ENCODE data around the gene SPOCK1. TPM values are rescaled to one million over a fixed set of nuclear protein-coding genes. Genes with fewer than 3 reads are reported as not detected.

Gene SPOCK1
- total and polyA plus RNA-seq, 2 of the 4 experiments (the other 2 are of a cell fraction): 5.0 to 20.3 TPM

DNA sequence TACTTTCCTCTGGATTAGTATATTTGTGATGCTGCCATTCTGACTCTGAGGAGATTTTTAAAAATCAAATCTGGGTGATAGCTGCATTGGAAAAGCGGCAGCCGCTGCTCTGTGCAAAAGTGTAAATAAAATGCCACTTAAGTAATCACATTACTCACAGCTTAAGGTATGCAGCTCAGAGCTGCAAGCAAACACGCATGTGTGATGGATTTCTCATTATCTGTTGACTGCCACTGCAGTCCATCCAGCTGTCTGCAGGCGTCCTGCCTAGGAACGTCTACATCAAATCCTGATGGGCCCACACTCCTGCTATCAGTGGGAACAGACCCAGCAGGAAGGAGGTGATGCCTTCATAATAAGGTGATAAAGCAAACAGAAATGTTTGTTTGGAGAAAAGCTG lies 216.9 kb downstream of the SPOCK1 start:
- TF ChIP-seq CEBPB (IDR thresholded peaks at IDR 0.05; ENCODE audit: low read depth, low read length) (no peak), CHD1 (IDR thresholded peaks at IDR 0.05; ENCODE audit: low read depth, low read length) (no peak), MXI1 (IDR thresholded peaks at IDR 0.05; ENCODE audit: borderline replicate concordance, low read depth, low read length) (no peak), RAD21 (IDR thresholded peaks at IDR 0.05; ENCODE audit: low read length) (no peak), RCOR1 (IDR thresholded peaks at IDR 0.05; ENCODE audit: insufficient replicate concordance, low read length) (no peak), ELK1 (IDR thresholded peaks at IDR 0.05; ENCODE audit: borderline replicate concordance, low read depth, low read length) (no peak)
- no peak overlapping the region for H4K8ac ChIP-seq (ENCODE audit: low read depth in 2 of 2, low read length in 2 of 2)
- H3K9me1 ChIP-seq (ENCODE audit: insufficient read depth, low read length): no peaks in the 10 kb centered on the region
- H3K79me1 ChIP-seq (ENCODE audit: low read depth in 1 of 2, low read length in 2 of 2): no peaks in the 10 kb centered on the region
- H3K4me2 ChIP-seq (ENCODE audit: low read depth, low read length): no peak overlapping the region
- no peak overlapping the region for H3K14ac ChIP-seq (replicated peaks; ENCODE audit: low read depth, low read length)
- no peak overlapping the region for H4K91ac ChIP-seq (ENCODE audit: insufficient read depth, low read depth, low read length)
- dilution Hi-C loops (cut with HindIII; ENCODE audit: low sequenced_read_pairs, unreplicated experiment) (no loop called here), in situ Hi-C loops (cut with MboI; ENCODE audit: low sequenced_read_pairs) (no loop called here), intact Hi-C loops (cut with micrococcal nuclease) (no loop called here)
- no peak overlapping the region for H3K4ac ChIP-seq (ENCODE audit: low read depth, low read length)
- no peak overlapping the region for H2AFZ ChIP-seq (replicated peaks; ENCODE audit: low read length, poor library complexity)
- peak; percentile 76 for ATAC-seq (ENCODE audit: low read depth)
- H3K27me3 ChIP-seq (ENCODE audit: control insufficient read depth, insufficient read depth, low read length): no peaks in the 10 kb centered on the region
- H3K36me3 ChIP-seq (ENCODE audit: control insufficient read depth, insufficient read depth, low read length): no peaks in the 10 kb centered on the region
- BruUV-seq (replicated peaks): no TSS peak
- H3K4me3 ChIP-seq (ENCODE audit: insufficient read depth, low read depth, low read length): no peak overlapping the region
- H3K9ac ChIP-seq (ENCODE audit: low read depth, low read length): no peak overlapping the region
- H2BK120ac ChIP-seq (ENCODE audit: low read depth, low read length): no peak overlapping the region
- H4K20me1 ChIP-seq (ENCODE audit: insufficient read depth, low read length): no peaks in the 10 kb centered on the region
- no peaks in the 10 kb centered on the region for H3K9me3 ChIP-seq (ENCODE audit: control insufficient read depth, insufficient read depth, low read length)
- H3K4me1 ChIP-seq (ENCODE audit: control insufficient read depth, insufficient read depth, low read length): no peaks in the 10 kb centered on the region; the same call in 1 of the 2 replicates
- no peak overlapping the region for H2AK5ac ChIP-seq (ENCODE audit: low read depth, low read length)
- CTCF ChIA-PET: interaction anchor here (0.6 to 1.3 kb wide), 5 partner anchors 13 to 113 kb away, joined by 3 to 6 read pairs (median 3); no protein-coding TSS in a partner anchor
- POLR2A ChIA-PET (ENCODE audit: unreplicated experiment): no interaction called here
- no peak overlapping the region for H2BK5ac ChIP-seq (ENCODE audit: low read depth, low read length, poor library complexity, severe bottlenecking)
- H4K5ac ChIP-seq (ENCODE audit: low read depth, low read length): no peak overlapping the region
- no peak overlapping the region for H2BK15ac ChIP-seq (ENCODE audit: low read depth, low read length)
- H3K23ac ChIP-seq (ENCODE audit: low read depth, low read length): no peak overlapping the region
- H3K18ac ChIP-seq (ENCODE audit: low read depth, low read length): no peak overlapping the region
- H2BK20ac ChIP-seq (ENCODE audit: low read depth, low read length): no peak overlapping the region
- H3K56ac ChIP-seq (ENCODE audit: extremely low read depth, insufficient read depth, low read length): no peak overlapping the region
- H3K27ac ChIP-seq (ENCODE audit: insufficient read depth, low read length): no peak overlapping the region
- WGBS, 2 experiments (ENCODE audit: extremely low coverage in 2 of 2, insufficient read length in 1 of 2): no CpG with 5 or more reads among the region's 5 CpGs
- DNase-seq: peak; percentile 15
- no peak overlapping the region for H2AK9ac ChIP-seq (replicated peaks; ENCODE audit: low read depth, low read length, poor library complexity)

Measured in IMR-90 (cell line).